ENCODE data around the gene MSTN. TPM values are rescaled to one million over a fixed set of nuclear protein-coding genes. Genes with fewer than 3 reads are reported as not detected.

MSTN gene
- polyA plus RNA-seq, 1 donor from 2014 or later: 1.2 TPM

DNA sequence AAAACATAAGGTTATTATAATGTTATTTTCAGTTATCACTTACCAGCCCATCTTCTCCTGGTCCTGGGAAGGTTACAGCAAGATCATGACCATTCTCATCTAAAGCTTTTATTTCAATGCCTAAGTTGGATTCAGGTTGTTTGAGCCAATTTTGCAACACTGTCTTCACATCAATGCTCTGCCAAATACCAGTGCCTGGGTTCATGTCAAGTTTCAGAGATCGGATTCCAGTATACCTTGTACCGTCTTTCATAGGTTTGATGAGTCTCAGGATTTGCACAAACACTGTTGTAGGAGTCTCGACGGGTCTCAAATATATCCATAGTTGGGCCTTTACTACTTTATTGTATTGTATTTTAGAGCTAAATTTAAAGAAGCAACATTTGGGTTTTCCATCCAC lies 2.5 kb downstream of the MSTN start:
- H3K9ac ChIP-seq (ENCODE audit: low read length): no peak overlapping the region
- H3K9me3 ChIP-seq (ENCODE audit: low read length): no peaks in the 10 kb centered on the region
- no peaks in the 10 kb centered on the region for H3F3A ChIP-seq (ENCODE audit: insufficient read depth, low read length, poor library complexity, severe bottlenecking)
- no peaks in the 10 kb centered on the region for H3K36me3 ChIP-seq (ENCODE audit: insufficient read depth, low read length)
- H3K4me3 ChIP-seq (ENCODE audit: low read length): no peak overlapping the region
- H3K4me2 ChIP-seq (ENCODE audit: low read length): no peak overlapping the region
- H3K79me2 ChIP-seq (replicated peaks; ENCODE audit: insufficient read depth, low read length): no peaks in the 10 kb centered on the region
- no peak overlapping the region for H2AFZ ChIP-seq (ENCODE audit: low read depth, low read length)
- no peaks in the 10 kb centered on the region for H3K27me3 ChIP-seq (ENCODE audit: insufficient read depth, low read depth, low read length)
- H3K9me2 ChIP-seq (ENCODE audit: insufficient read depth, low read length): no peaks in the 10 kb centered on the region
- no peak overlapping the region for H3K27ac ChIP-seq (ENCODE audit: low read length)
- no peaks in the 10 kb centered on the region for H4K20me1 ChIP-seq (ENCODE audit: insufficient read depth)
- TF ChIP-seq TAF1 (IDR thresholded peaks at IDR 0.05; ENCODE audit: low read depth) (no peak), EP300 (conservative IDR thresholded peaks at IDR 0.05; ENCODE audit: poor library complexity, severe bottlenecking) (no peak), MXI1 (conservative IDR thresholded peaks at IDR 0.05; ENCODE audit: poor library complexity, severe bottlenecking) (no peak), RAD21 (conservative IDR thresholded peaks at IDR 0.05) (no peak), SMC3 (conservative IDR thresholded peaks at IDR 0.05; ENCODE audit: poor library complexity) (no peak), POLR2AphosphoS5 (IDR thresholded peaks at IDR 0.05) (no peak), EZH2 (IDR thresholded peaks at IDR 0.05; ENCODE audit: borderline replicate concordance, insufficient read depth, low read length, poor library complexity, severe bottlenecking) (no peak)
- TF ChIP-seq, protein P1, sequence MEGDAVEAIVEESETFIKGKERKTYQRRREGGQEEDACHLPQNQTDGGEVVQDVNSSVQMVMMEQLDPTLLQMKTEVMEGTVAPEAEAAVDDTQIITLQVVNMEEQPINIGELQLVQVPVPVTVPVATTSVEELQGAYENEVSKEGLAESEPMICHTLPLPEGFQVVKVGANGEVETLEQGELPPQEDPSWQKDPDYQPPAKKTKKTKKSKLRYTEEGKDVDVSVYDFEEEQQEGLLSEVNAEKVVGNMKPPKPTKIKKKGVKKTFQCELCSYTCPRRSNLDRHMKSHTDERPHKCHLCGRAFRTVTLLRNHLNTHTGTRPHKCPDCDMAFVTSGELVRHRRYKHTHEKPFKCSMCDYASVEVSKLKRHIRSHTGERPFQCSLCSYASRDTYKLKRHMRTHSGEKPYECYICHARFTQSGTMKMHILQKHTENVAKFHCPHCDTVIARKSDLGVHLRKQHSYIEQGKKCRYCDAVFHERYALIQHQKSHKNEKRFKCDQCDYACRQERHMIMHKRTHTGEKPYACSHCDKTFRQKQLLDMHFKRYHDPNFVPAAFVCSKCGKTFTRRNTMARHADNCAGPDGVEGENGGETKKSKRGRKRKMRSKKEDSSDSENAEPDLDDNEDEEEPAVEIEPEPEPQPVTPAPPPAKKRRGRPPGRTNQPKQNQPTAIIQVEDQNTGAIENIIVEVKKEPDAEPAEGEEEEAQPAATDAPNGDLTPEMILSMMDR (IDR thresholded peaks at IDR 0.05; ENCODE audit: poor library complexity, severe bottlenecking): no peak
- TF ChIP-seq, protein P2, sequence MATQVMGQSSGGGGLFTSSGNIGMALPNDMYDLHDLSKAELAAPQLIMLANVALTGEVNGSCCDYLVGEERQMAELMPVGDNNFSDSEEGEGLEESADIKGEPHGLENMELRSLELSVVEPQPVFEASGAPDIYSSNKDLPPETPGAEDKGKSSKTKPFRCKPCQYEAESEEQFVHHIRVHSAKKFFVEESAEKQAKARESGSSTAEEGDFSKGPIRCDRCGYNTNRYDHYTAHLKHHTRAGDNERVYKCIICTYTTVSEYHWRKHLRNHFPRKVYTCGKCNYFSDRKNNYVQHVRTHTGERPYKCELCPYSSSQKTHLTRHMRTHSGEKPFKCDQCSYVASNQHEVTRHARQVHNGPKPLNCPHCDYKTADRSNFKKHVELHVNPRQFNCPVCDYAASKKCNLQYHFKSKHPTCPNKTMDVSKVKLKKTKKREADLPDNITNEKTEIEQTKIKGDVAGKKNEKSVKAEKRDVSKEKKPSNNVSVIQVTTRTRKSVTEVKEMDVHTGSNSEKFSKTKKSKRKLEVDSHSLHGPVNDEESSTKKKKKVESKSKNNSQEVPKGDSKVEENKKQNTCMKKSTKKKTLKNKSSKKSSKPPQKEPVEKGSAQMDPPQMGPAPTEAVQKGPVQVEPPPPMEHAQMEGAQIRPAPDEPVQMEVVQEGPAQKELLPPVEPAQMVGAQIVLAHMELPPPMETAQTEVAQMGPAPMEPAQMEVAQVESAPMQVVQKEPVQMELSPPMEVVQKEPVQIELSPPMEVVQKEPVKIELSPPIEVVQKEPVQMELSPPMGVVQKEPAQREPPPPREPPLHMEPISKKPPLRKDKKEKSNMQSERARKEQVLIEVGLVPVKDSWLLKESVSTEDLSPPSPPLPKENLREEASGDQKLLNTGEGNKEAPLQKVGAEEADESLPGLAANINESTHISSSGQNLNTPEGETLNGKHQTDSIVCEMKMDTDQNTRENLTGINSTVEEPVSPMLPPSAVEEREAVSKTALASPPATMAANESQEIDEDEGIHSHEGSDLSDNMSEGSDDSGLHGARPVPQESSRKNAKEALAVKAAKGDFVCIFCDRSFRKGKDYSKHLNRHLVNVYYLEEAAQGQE (IDR thresholded peaks at IDR 0.05; ENCODE audit: borderline replicate concordance): no peak

DNA sequence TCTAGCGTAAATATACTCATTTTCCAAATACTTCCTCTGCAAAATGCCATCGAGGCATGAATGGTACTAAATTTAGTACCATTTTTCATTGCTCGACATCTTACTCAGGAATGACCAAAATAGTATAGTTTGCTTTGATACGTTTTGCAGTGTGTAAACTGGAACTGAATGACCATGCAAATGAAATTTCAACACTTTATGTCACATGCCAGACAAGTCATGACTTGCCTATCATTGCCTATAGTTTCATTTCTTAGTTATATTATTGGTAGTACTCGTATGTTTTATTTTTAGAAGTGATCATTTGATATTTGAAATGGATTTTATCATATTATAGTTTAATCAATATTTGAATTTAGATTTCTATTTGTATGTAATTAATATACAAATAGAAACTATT lies 9.1 kb downstream of the MSTN start:
- H3K9ac ChIP-seq (ENCODE audit: low read length): no peak overlapping the region
- H3K4me2 ChIP-seq (ENCODE audit: low read length): no peak overlapping the region
- H2AFZ ChIP-seq (ENCODE audit: low read depth, low read length): no peak overlapping the region
- no peaks in the 10 kb centered on the region for H3F3A ChIP-seq (ENCODE audit: insufficient read depth, low read length, poor library complexity, severe bottlenecking)
- no peak for TF ChIP-seq SMC3 (conservative IDR thresholded peaks at IDR 0.05; ENCODE audit: poor library complexity)
- no peak for TF ChIP-seq EP300 (conservative IDR thresholded peaks at IDR 0.05; ENCODE audit: poor library complexity, severe bottlenecking)
- TF ChIP-seq TAF1 (IDR thresholded peaks at IDR 0.05; ENCODE audit: low read depth): no peak
- TF ChIP-seq, protein P2 (IDR thresholded peaks at IDR 0.05; ENCODE audit: borderline replicate concordance): no peak
- TF ChIP-seq POLR2AphosphoS5 (IDR thresholded peaks at IDR 0.05): no peak
- TF ChIP-seq, protein P1 (IDR thresholded peaks at IDR 0.05; ENCODE audit: poor library complexity, severe bottlenecking): no peak
- TF ChIP-seq EZH2 (IDR thresholded peaks at IDR 0.05; ENCODE audit: borderline replicate concordance, insufficient read depth, low read length, poor library complexity, severe bottlenecking): no peak
- TF ChIP-seq RAD21 (conservative IDR thresholded peaks at IDR 0.05): no peak
- no peak for TF ChIP-seq MXI1 (conservative IDR thresholded peaks at IDR 0.05; ENCODE audit: poor library complexity, severe bottlenecking)
- no peaks in the 10 kb centered on the region for H3K9me3 ChIP-seq (ENCODE audit: low read length)
- no peak overlapping the region for H3K27ac ChIP-seq (ENCODE audit: low read length)
- no peaks in the 10 kb centered on the region for H3K79me2 ChIP-seq (replicated peaks; ENCODE audit: insufficient read depth, low read length)
- no peaks in the 10 kb centered on the region for H3K36me3 ChIP-seq (ENCODE audit: insufficient read depth, low read length)
- no peaks in the 10 kb centered on the region for H4K20me1 ChIP-seq (ENCODE audit: insufficient read depth)
- H3K9me2 ChIP-seq (ENCODE audit: insufficient read depth, low read length): no peaks in the 10 kb centered on the region
- H3K27me3 ChIP-seq (ENCODE audit: insufficient read depth, low read depth, low read length): no peaks in the 10 kb centered on the region
- H3K4me3 ChIP-seq (ENCODE audit: low read length): no peak overlapping the region

All from neural cell (in vitro differentiated cells).